HepG2 (cell line): ENCODE measurements around the gene P2RY12.

Experiments
- EP300 ChIP-seq, 3 experiments: sonication (generic) in 1 of 3; formaldehyde crosslinking in 1 of 3; IDR thresholded peaks; 2 replicates each; pipeline versions ENCODE4 v1.5.1 to v1.6.1; 2011 to 2020; ENCODE audit warnings: low read depth in 2 of 3, low read length in 2 of 3, borderline replicate concordance in 1 of 3, improper control_type of control experiment in 1 of 3, mild to moderate bottlenecking in 1 of 3, missing genetic modification reagents in 1 of 3, moderate library complexity in 1 of 3
- RAD21 ChIP-seq: fragments of 450-650 bp; formaldehyde crosslinking; IDR thresholded peaks from 2 replicates; pipeline ENCODE4 v1.5.0; 2020; ENCODE audit warnings: mild to moderate bottlenecking

GRCh38 chr3:151425627-151426340 is 41.2 kb upstream of the P2RY12 start:
- TF ChIP-seq EP300 (IDR thresholded peaks at IDR 0.05; ENCODE audit: low read depth in 2 of 2, low read length in 2 of 2) = no peak
- no peak for TF ChIP-seq EP300 (CRISPR knock-in tag; IDR thresholded peaks at IDR 0.05; ENCODE audit: borderline replicate concordance)
- no peak for TF ChIP-seq RAD21 (CRISPR knock-in tag)
